GM12878 (cell line): Measurements from ENCODE around the gene DDX50. TPM values are rescaled to one million over a fixed set of nuclear protein-coding genes. Genes with fewer than 3 reads are reported as not detected.

Experiments used
- BCL11A ChIP-seq: IDR thresholded peaks from 2 replicates; pipeline ENCODE4 v1.6.1; 2011; ENCODE audit warnings: low read depth, low read length
- BHLHE40 ChIP-seq, 2 experiments: fragments of 450-650 bp in 1 of 2; IDR thresholded peaks; 2 replicates each; pipeline ENCODE4 v1.6.1; 2011 to 2017; ENCODE audit warnings: low read depth in 2 of 2, borderline replicate concordance in 1 of 2, improper control_type of control experiment in 1 of 2, low read length in 1 of 2, mild to moderate bottlenecking in 1 of 2
- BMI1 ChIP-seq: fragments of 450-650 bp; IDR thresholded peaks from 2 replicates; pipeline ENCODE4 v1.6.1; 2016; ENCODE audit warnings: mild to moderate bottlenecking, moderate library complexity, borderline replicate concordance
- BRCA1 ChIP-seq: IDR thresholded peaks from 2 replicates; pipeline ENCODE4 v1.6.1; 2011; ENCODE audit warnings: low read depth, low read length, improper control_type of control experiment
- EGR1 ChIP-seq, 2 experiments: IDR thresholded peaks; 1 replicate in 1 of 2; 2 replicates in 1 of 2; pipeline ENCODE4 v1.6.1; 2011 to 2012; ENCODE audit warnings: low read depth in 2 of 2, low read length in 2 of 2, borderline replicate concordance in 1 of 2, mild to moderate bottlenecking in 1 of 2, moderate library complexity in 1 of 2
- FOXM1 ChIP-seq: IDR thresholded peaks from 2 replicates; pipeline ENCODE4 v1.6.1; 2012; ENCODE audit warnings: low read depth, mild to moderate bottlenecking, inconsistent platforms, low read length, moderate library complexity
- IKZF1 ChIP-seq: fragments of 450-650 bp; conservative IDR thresholded peaks from 2 replicates; pipeline ENCODE4 v1.6.1; 2017; ENCODE audit warnings: antibody characterized with exemption, mild to moderate bottlenecking
- IRF4 ChIP-seq: IDR thresholded peaks from 2 replicates; pipeline ENCODE4 v1.6.1; 2011; ENCODE audit warnings: low read depth, low read length
- JUND ChIP-seq: IDR thresholded peaks from 2 replicates; pipeline ENCODE4 v1.6.1; 2012; ENCODE audit warnings: low read depth, mild to moderate bottlenecking, low read length, improper control_type of control experiment, moderate library complexity
- KAT2A ChIP-seq: conservative IDR thresholded peaks from 2 replicates; pipeline ENCODE4 v1.6.1; 2011; ENCODE audit warnings: low read depth, low read length; ENCODE audit not compliant: control insufficient read depth
- MTA3 ChIP-seq: IDR thresholded peaks from 2 replicates; pipeline ENCODE4 v1.6.1; 2012; ENCODE audit warnings: low read length, inconsistent platforms, borderline replicate concordance
- NBN ChIP-seq: fragments of 450-650 bp; IDR thresholded peaks from 2 replicates; pipeline ENCODE4 v1.6.1; 2016
- PAX5 ChIP-seq: IDR thresholded peaks from 2 replicates; pipeline ENCODE4 v1.6.1; 2011; ENCODE audit warnings: low read depth, low read length, borderline replicate concordance
- RUNX3 ChIP-seq: IDR thresholded peaks from 2 replicates; pipeline ENCODE4 v1.6.1; 2012; ENCODE audit warnings: low read length, inconsistent platforms
- SMAD5 ChIP-seq: IDR thresholded peaks from 2 replicates; pipeline ENCODE4 v1.6.1; 2016; ENCODE audit warnings: antibody characterized with exemption, low read depth
- SMARCA5 ChIP-seq: fragments of 450-650 bp; IDR thresholded peaks from 2 replicates; pipeline ENCODE4 v1.6.1; 2017; ENCODE audit warnings: mild to moderate bottlenecking
- SMC3 ChIP-seq: IDR thresholded peaks from 2 replicates; pipeline ENCODE4 v1.6.1; 2011; ENCODE audit warnings: low read length, improper control_type of control experiment, borderline replicate concordance
- ZNF384 ChIP-seq: IDR thresholded peaks from 2 replicates; pipeline ENCODE4 v1.6.1; 2012; ENCODE audit warnings: low read depth, mild to moderate bottlenecking, low read length, improper control_type of control experiment, borderline replicate concordance
- ZNF622 ChIP-seq: fragments of 450-650 bp; IDR thresholded peaks from 2 replicates; pipeline ENCODE4 v1.6.1; 2017; ENCODE audit warnings: mild to moderate bottlenecking, inconsistent platforms
- polyA plus RNA-seq, 11 experiments: library from polyadenylated mRNA; depleted of rRNA in 4 of 11; unstranded in 6 of 11; stranded (reverse) in 5 of 11; fragments of >200 nt; fragmentation: Nextera tagmentation in 4 of 11; fragmentation: Illumina TruSeq in 1 of 11; extraction: Ambion mirVana in 4 of 11; extraction: Trizol in 1 of 11; gene quantifications; 1 replicate in 1 of 11; 2 replicates in 10 of 11; pipeline versions ENCODE4 v1.2.1 to v1.2.3, GENCODE V29; 2011 to 2016; ENCODE audit warnings: inconsistent platforms in 2 of 11, missing spikeins in 2 of 11, low read depth in 1 of 11
- total RNA-seq, 4 experiments: library from RNA; depleted of rRNA in 3 of 4; stranded (reverse); fragments of >200 nt in 3 of 4; fragmentation: Illumina TruSeq in 1 of 4; extraction: Trizol in 1 of 4; gene quantifications; 2 replicates each; pipeline versions ENCODE4 v1.2.1 to v1.2.3, GENCODE V29; 2013 to 2021
- TF ChIP-seq, protein P1 (sequence below): fragments of 150-350 bp; IDR thresholded peaks from 2 replicates; pipeline ENCODE4 v1.6.1; 2016; ENCODE audit warnings: low read depth, low read length
- TF ChIP-seq, protein P2 (sequence below), 3 experiments: IDR thresholded peaks in 2 of 3; conservative IDR thresholded peaks in 1 of 3; 2 replicates each; pipeline ENCODE4 v1.5.1; 2011; ENCODE audit warnings: low read depth in 3 of 3, low read length in 3 of 3, mild to moderate bottlenecking in 3 of 3, control low read depth in 2 of 3, moderate library complexity in 2 of 3, inconsistent platforms in 1 of 3, mixed read lengths in 1 of 3; ENCODE audit not compliant: control insufficient read depth in 2 of 3, insufficient read depth in 1 of 3; ENCODE audit errors: extremely low read depth in 1 of 3
- TF ChIP-seq, protein P3 (sequence below): fragments of 450-650 bp; formaldehyde crosslinking; IDR thresholded peaks from 2 replicates; pipeline ENCODE4 v1.5.0; 2022; ENCODE audit warnings: mild to moderate bottlenecking, missing genetic modification characterization

Gene DDX50
- total and polyA plus RNA-seq, 10 of the 15 experiments (the other 5 are each of a cell fraction or from before 2014, with no cell fraction given), result 24.9 to 52.0 (median 36.8) TPM

DNA sequence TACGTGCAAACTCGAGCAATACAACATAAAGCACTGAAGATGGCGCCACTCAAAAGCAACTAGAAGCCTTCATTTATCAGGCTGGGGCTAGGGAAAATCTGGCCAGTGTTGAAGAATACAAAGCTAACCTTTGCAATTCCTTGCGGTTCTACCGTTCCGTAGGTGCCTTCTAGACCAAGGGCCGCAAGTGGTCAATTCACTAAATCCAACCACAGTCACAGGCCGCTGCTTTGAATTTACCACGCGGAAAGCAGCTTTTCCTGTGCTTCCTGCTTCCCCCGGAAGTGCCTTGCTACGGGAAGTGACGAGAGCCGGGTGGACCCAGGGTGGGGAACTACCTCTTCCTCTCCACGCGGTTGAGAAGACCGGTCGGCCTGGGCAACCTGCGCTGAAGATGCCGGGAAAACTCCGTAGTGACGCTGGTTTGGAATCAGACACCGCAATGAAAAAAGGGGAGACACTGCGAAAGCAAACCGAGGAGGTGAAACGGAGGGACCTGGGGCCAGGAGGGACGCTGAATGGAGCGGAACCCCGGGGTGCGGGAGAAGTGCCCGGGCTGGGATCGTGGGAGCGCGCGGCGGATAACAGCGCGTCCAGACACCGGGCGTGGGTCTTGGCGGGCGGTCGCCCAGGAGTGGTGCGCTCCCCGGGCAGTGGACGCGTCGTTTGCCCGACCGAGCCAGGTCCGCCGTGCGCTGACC is 54.9 kb downstream of the DDX50 start, which contains the start of gene DDX21 (continued):
- TF ChIP-seq JUND, result no peak
- TF ChIP-seq SMARCA5, result peak; percentile 63; the same call in 1 of the 2 replicates
- TF ChIP-seq, protein P1, sequence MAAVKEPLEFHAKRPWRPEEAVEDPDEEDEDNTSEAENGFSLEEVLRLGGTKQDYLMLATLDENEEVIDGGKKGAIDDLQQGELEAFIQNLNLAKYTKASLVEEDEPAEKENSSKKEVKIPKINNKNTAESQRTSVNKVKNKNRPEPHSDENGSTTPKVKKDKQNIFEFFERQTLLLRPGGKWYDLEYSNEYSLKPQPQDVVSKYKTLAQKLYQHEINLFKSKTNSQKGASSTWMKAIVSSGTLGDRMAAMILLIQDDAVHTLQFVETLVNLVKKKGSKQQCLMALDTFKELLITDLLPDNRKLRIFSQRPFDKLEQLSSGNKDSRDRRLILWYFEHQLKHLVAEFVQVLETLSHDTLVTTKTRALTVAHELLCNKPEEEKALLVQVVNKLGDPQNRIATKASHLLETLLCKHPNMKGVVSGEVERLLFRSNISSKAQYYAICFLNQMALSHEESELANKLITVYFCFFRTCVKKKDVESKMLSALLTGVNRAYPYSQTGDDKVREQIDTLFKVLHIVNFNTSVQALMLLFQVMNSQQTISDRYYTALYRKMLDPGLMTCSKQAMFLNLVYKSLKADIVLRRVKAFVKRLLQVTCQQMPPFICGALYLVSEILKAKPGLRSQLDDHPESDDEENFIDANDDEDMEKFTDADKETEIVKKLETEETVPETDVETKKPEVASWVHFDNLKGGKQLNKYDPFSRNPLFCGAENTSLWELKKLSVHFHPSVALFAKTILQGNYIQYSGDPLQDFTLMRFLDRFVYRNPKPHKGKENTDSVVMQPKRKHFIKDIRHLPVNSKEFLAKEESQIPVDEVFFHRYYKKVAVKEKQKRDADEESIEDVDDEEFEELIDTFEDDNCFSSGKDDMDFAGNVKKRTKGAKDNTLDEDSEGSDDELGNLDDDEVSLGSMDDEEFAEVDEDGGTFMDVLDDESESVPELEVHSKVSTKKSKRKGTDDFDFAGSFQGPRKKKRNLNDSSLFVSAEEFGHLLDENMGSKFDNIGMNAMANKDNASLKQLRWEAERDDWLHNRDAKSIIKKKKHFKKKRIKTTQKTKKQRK, result no peak
- peak; percentile 83; the same call in 1 of the 2 replicates for TF ChIP-seq NBN
- peak; percentile 83 for TF ChIP-seq IKZF1
- no peak for TF ChIP-seq KAT2A
- TF ChIP-seq SMAD5, result peak; percentile 93
- TF ChIP-seq, protein P2, sequence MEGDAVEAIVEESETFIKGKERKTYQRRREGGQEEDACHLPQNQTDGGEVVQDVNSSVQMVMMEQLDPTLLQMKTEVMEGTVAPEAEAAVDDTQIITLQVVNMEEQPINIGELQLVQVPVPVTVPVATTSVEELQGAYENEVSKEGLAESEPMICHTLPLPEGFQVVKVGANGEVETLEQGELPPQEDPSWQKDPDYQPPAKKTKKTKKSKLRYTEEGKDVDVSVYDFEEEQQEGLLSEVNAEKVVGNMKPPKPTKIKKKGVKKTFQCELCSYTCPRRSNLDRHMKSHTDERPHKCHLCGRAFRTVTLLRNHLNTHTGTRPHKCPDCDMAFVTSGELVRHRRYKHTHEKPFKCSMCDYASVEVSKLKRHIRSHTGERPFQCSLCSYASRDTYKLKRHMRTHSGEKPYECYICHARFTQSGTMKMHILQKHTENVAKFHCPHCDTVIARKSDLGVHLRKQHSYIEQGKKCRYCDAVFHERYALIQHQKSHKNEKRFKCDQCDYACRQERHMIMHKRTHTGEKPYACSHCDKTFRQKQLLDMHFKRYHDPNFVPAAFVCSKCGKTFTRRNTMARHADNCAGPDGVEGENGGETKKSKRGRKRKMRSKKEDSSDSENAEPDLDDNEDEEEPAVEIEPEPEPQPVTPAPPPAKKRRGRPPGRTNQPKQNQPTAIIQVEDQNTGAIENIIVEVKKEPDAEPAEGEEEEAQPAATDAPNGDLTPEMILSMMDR (IDR thresholded peaks at IDR 0.05 in 2 of 3, conservative IDR thresholded peaks at IDR 0.05 in 1 of 3; ENCODE audit: control insufficient read depth in 2 of 3, extremely low read depth in 1 of 3, insufficient read depth in 1 of 3, low read depth in 3 of 3, low read length in 3 of 3), result peak; percentile 66 to 77 (median 69)
- 0 out of 2 replicates have a peak, but pooled peaks have one; percentile 2 for TF ChIP-seq BCL11A
- peak; percentile 19; the same call in 1 of the 2 replicates for TF ChIP-seq ZNF622
- TF ChIP-seq SMC3, result peak; percentile 32; the same call in 1 of the 2 replicates
- TF ChIP-seq, protein P3, sequence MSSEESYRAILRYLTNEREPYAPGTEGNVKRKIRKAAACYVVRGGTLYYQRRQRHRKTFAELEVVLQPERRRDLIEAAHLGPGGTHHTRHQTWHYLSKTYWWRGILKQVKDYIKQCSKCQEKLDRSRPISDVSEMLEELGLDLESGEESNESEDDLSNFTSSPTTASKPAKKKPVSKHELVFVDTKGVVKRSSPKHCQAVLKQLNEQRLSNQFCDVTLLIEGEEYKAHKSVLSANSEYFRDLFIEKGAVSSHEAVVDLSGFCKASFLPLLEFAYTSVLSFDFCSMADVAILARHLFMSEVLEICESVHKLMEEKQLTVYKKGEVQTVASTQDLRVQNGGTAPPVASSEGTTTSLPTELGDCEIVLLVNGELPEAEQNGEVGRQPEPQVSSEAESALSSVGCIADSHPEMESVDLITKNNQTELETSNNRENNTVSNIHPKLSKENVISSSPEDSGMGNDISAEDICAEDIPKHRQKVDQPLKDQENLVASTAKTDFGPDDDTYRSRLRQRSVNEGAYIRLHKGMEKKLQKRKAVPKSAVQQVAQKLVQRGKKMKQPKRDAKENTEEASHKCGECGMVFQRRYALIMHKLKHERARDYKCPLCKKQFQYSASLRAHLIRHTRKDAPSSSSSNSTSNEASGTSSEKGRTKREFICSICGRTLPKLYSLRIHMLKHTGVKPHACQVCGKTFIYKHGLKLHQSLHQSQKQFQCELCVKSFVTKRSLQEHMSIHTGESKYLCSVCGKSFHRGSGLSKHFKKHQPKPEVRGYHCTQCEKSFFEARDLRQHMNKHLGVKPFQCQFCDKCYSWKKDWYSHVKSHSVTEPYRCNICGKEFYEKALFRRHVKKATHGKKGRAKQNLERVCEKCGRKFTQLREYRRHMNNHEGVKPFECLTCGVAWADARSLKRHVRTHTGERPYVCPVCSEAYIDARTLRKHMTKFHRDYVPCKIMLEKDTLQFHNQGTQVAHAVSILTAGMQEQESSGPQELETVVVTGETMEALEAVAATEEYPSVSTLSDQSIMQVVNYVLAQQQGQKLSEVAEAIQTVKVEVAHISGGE (CRISPR knock-in tag), result peak; percentile 78
- 0 out of 4 replicates have a peak, but pooled peaks of 1 of the 2 experiments have one; percentile 4 for TF ChIP-seq BHLHE40 (IDR thresholded peaks at IDR 0.05; ENCODE audit: borderline replicate concordance in 1 of 2, low read depth in 2 of 2, low read length in 1 of 2)
- TF ChIP-seq EGR1 (IDR thresholded peaks at IDR 0.05; ENCODE audit: borderline replicate concordance in 1 of 2, low read depth in 2 of 2, low read length in 2 of 2), result peak in 1 of 2 experiments; percentile 56; a peak in 1 of 3 replicates
- peak; percentile 50; the same call in 1 of the 2 replicates for TF ChIP-seq FOXM1
- no peak for TF ChIP-seq ZNF384
- TF ChIP-seq RUNX3, result peak; percentile 92
- no peak for TF ChIP-seq BRCA1
- TF ChIP-seq IRF4, result peak; percentile 16; the same call in 1 of the 2 replicates
- TF ChIP-seq MTA3, result 0 out of 2 replicates have a peak, but pooled peaks have one; percentile 54
- no peak for TF ChIP-seq BMI1
- TF ChIP-seq PAX5, result peak; percentile 74
- TF ChIP-seq, all 136 proteins: peak for 65
